Measurements from ENCODE around the gene ZEB1.
A peak's percentile ranks its signal among the peaks of the same experiment; 100 is the strongest.
"Not testable (repeated sequence)": the region's sequence is repeated elsewhere in the genome, so short reads cannot be mapped to it uniquely, and the experiment has no call there.

ZEB1 gene

GRCh38 chr10:31318382-31318853 is 598 bp upstream of the ZEB1 start:
- DNase-seq (ENCODE audit: low read depth) = no peak

DNA sequence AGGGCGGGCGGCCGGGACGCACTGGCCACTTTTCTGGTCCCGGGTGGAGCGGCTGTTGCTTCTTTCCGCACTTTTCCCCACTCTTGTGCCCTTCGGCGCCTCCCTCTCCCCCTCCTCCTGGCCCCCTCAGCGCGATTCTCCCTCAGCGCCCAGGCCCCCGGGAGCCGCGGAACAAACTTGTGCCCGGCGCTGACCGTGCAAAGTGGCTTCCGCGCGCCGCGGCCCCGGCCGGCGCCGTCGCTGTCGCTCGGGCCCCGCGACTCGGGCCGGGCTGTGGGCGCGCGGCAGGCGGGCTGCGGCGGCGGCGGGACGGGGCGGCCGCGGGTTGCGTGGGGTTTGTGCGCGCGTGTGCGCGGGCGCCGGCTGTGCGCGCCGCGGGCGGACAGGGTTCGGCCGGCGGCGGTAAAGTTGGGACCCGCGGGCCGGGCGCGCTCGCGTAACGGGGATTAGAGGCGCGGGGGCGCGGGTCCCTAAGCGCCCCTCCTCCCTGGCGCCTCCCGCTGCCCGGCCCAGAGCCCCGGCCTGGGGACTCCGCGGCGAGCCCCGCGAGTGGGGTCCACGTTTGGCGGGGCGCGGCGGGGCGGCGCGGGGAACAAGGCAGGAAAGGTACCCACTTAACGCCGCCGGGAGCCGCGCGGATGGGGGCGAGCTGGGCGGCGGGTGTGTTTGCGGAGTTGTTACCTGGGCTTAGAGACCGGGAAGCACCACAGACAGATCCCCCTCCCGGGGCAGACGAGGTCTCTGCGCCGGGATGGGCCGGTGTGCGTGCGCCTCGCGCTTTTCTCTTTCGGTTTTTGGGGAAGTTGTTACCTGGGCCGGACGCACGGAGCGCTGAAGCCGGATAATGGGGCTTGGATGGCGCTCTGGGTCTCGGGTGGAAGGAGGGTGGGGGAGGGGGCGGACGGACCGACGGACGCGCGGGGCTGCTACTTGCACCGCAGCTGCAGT is 860 bp downstream of the ZEB1 start:
- DNase-seq (ENCODE audit: low read depth) = peak; percentile 16

- peak; percentile 4 for DNase-seq (ENCODE audit: low read depth)
These were observed 1.7 kb downstream of the ZEB1 start for GRCh38 chr10:31320550-31321211.

DNA sequence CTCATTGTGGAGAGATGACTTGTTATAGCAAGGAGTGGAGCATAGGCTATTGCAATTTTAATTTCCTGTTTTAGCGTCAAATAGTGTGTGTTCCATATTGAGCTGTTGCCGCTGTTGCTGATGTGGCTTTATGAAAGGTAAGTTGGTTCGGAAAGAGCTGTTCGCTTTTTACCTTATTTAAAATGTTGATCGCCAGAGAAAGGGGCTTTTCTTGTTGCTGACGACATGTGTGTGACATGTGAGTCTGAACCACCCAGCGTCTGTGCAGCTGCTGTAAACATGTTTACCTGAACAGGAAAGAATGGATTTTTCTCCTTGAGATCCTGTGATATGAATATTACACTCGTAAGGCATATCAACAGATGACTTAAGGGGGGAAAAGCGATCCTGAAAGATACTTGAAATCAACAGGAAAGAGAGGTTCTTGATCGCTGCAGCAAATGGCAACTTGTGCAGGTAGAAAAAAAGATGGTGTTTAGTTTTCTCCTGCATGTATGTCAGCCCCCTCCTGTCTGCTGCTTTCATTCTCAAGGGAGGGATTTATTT is 2.5 kb downstream of the ZEB1 start:
- DNase-seq (ENCODE audit: low read depth) = no peak

DNA sequence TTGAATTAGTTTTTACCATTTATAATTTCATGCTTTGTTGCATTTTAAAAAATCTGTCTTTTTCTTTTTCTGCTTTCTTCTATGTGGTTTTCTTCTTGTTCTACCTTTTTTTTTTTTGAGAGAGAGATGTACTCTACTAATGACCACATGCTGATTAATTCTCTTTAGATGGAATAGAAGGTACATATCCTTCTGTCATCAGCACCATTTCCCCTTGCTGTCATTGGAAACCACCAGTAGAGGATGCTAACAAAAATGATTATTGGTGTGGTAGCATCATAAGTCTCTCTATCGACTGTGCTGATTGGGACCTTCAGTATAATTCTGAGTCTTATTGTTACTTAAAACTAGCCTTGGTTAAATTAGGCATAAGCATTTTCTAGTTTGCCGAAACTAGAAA is 3.6 kb downstream of the ZEB1 start:
- no peak for DNase-seq (ENCODE audit: low read depth)

DNA sequence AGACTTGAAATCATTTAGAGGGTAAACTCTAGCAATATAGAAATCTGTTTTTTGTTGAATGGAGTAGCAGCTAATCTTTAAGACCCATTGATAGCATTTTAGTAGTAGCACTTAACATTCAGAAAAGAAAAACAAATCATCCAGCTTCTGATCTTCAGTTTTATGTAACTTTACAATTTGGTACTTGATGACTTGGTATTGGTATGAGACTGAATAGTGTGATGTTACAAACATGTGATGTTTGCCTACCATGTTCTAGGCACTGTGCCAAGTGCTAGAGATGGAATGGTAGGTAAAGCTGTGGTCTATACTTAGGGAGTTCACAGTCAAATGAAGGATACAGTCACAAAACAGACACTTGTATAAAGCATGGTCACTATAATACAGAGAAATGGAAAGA is 21.3 kb downstream of the ZEB1 start:
- no peak for DNase-seq (ENCODE audit: low read depth)

DNA sequence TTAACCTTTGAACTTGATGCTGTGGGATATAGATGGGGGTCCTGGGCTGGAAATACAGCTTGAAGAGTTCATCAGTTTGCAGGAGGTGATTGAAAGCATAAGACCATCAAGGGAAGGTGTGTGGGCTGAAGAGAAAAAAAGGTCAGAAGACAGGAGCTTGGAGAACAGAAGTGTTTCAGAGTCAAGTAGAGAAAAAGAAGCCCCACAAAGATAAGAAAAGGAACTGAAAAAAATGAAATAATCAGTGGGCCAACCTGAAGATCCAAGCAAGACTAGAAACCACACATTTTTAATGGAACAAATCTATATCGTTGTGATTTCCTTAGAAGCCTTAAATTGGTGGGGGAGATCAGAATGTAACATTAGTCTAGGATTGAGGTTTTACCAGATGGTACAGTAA is 22.5 kb downstream of the ZEB1 start:
- no peak for DNase-seq (ENCODE audit: low read depth)

DNA sequence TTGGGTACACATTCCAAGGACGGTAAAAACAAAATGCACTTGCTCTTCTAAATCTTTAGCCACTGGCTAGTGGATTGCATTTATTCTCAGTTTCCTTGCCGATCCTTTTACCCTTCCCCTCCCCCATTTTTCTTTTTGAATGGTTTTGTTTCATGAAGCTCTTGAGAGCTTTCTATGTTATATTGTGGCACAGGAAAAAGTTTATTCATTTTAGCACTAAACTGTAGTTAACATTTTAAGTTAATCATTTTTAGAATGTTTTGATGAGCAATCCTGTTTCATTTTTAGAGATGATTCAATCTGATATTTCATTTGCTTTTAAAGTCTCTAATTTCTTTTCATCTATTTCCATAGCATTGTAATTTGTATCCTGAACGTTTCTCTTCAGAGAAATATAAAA is 24.0 kb downstream of the ZEB1 start:
- no peak for DNase-seq (ENCODE audit: low read depth)

DNA sequence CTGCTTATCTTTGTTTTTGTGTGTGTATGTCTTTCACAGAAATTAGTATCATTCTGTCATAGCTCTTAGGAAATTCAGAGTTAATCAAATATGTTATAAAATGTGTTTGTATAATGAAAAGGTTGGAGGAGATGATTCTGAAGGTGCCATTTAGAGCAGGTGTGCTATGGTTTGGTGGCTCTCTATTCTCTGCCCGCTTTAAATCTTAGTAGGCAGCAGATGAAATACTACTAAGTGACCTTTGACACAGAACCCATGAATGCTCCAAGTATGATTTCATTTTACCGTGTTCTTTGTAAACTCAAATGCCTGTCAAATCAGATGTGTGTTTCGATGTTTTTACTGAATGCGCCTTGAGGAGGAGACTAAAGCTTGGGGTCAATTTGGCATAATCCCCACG is 24.5 kb downstream of the ZEB1 start:
- no peak for DNase-seq (ENCODE audit: low read depth)

DNA sequence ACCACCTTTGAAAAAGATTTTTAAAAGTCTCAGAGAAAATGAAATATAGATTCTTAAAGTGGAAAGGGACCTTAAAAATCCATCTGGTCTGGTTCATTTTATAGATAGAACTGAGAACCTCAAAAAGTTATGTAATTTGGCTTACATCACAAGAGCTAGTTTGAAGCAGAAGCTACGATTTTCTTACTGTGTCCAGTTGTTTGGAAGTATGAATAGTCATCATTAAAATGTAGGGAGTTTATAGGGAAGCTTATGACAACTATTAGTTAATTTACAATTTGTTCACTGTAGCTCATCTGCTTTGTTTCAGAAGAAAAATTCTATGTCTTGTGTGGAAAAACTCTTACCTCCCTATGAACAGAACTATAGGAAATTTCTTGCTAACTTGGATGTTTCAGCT is 26.9 kb downstream of the ZEB1 start:
- DNase-seq (ENCODE audit: low read depth) = no peak

DNA sequence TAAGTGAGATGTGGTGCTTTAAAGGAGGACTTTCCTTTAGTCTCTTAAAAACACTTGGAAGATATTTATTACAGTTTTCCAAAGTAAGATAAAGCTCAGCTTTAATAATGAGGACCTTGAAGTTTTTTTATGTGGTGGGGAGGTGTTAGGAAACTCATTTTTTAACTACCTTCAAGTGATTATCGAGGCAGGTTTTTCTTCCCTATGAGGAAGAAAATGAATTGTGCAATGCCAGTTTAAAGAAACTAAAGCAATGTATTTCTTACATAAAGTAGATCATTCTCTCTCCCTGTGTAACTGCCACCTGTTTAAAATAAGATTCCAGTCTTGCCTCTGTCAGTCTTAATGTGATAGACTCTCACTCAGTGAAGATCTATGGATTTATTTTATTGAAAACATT is 27.9 kb downstream of the ZEB1 start:
- no peak for DNase-seq (ENCODE audit: low read depth)

DNA sequence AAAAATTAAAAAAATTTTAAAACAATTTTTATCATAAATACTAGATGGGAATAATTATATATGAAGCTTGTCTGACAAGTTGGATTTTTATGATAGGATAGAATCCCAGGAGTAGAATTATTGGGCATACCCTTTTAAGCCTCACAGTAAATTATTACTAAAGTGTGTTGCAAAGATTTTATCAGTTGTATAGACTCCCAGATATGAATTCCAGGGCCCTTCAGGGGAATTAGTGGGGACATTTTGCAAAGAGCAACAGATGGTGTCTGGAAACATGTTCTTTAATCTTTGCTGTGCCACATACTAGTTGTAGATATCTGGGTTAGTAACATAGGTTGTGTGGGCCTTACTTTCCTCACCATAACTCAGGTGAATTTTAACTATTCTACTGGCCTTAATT is 28.7 kb downstream of the ZEB1 start:
- DNase-seq (ENCODE audit: low read depth) = no peak

DNA sequence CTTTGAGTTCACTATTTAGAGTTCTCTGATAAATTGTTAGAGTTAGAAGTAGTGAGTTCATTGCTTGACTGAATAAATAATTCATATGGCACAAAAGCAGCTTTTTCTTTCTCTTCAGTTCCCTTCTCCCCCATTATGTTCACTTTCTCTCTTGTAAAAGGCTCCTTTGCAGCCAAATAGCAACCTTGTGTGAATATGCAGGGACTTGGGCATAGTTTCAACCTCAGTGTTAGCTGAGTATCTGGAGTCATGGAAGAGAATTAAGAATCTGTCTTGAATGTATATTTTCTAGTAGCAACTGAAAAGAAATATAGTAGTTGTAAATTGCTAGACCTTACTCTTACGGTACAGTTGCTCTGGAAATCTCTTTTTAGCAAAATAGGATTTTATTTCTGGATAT is 31.9 kb downstream of the ZEB1 start:
- DNase-seq (ENCODE audit: low read depth) = no peak

- no peak for DNase-seq (ENCODE audit: low read depth)
These were observed 33.6 kb downstream of the ZEB1 start for GRCh38 chr10:31352436-31353226.

GRCh38 chr10:31353574-31353973 is 34.6 kb downstream of the ZEB1 start:
- no peak for DNase-seq (ENCODE audit: low read depth)

- DNase-seq (ENCODE audit: low read depth) = no peak
These were observed 39.8 kb downstream of the ZEB1 start for GRCh38 chr10:31358688-31359330.

DNA sequence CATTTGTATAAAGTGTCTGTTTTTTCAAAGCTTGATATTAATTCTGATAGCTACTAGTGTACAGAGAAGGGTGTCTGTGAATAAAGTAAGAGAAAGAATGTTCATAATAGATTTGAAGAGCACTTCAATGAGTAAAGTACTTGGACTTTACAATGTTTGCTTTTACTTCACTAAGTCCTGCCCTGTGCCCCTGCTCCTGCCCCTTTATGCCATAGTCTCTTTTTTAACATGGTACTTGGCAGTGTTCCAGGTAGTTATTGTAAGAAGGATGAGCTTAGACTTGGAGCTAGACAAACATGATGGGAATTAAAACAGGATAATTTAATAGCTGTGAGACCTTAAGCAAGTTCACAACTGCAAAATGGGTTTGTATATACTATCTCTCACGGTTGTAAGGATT is 41.0 kb downstream of the ZEB1 start:
- DNase-seq (ENCODE audit: low read depth) = no peak

DNA sequence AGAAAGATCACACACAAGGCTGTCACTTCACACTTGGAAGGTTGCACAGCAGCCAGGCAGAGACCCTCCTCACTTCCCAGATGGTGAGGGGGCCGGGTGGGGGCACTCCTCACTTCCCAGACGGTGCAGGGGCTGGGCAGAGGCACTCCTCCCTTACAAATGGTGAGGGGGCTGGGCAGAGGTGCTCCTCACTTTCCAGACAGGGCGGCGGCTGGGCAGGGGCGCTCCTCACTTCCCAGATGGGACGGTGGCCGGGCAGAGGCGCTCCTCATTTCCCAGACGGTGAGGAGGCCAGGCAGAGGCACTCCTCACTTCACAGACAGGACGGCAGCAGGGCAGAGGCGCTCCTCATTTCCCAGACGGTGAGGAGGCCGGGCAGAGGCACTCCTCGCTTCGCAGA is 42.5 kb downstream of the ZEB1 start:
- DNase-seq (ENCODE audit: low read depth) = not testable (repeated sequence)

- no peak for DNase-seq (ENCODE audit: low read depth)
These were observed 43.1 kb downstream of the ZEB1 start for GRCh38 chr10:31362023-31362641.

GRCh38 chr10:31363696-31364095 is 44.7 kb downstream of the ZEB1 start:
- not testable (repeated sequence) for DNase-seq (ENCODE audit: low read depth)

GRCh38 chr10:31364238-31364637 is 45.2 kb downstream of the ZEB1 start:
- DNase-seq (ENCODE audit: low read depth) = not testable (repeated sequence)

All from activated T-cell treated with anti-CD3 and anti-CD28 coated beads for 1 hour (primary cell).